PC-3 (cell line): ENCODE measurements around the gene LILRB3. TPM values are rescaled to one million over a fixed set of nuclear protein-coding genes. Genes with fewer than 3 reads are reported as not detected.

Source experiments
- ATAC-seq: fragments of 200-7000 bp; cut with Tn5 transposase; 2 replicates; pipeline ENCODE4 v1.9.1; 2020; ENCODE audit warnings: mild to moderate bottlenecking, moderate library complexity
- BruUV-seq: library from RNA; stranded (reverse); fragments of 400-500 nt; replicated peaks from 2 replicates; lab custom pipeline; 2021; lab: Mats Ljungman, UMichigan
- CTCF ChIA-PET: fragments of 300-600 bp; sonication (Branson Sonifier 250); formaldehyde crosslinking; loops from one replicate; lab custom pipeline; 2022; ENCODE audit warnings: antibody characterized with exemption; lab: Charles Lee
- POLR2A ChIA-PET: fragments of 300-600 bp; sonication (Branson Sonifier 250); formaldehyde crosslinking; loops from one replicate; lab custom pipeline; 2022; ENCODE audit warnings: antibody characterized with exemption; ENCODE audit not compliant: unreplicated experiment; lab: Charles Lee
- DNase-seq: peaks from one replicate; pipeline ENCODE4 v3.0.0-alpha.2; 2015
- H2AFZ ChIP-seq: fragments of 300-600 bp; sonication (generic); 2 replicates; pipeline ENCODE4 v1.6.0; 2016; ENCODE audit warnings: antibody characterized with exemption, low read length
- H3F3A ChIP-seq: fragments of 300-600 bp; sonication (generic); one replicate; pipeline ENCODE4 v1.6.0; 2017; ENCODE audit warnings: antibody characterized with exemption, low read length, control low read depth, mild to moderate bottlenecking; ENCODE audit not compliant: unreplicated experiment
- H3K27ac ChIP-seq: fragments of 300-600 bp; sonication (generic); 2 replicates; pipeline ENCODE4 v1.5.1; 2016; ENCODE audit warnings: mild to moderate bottlenecking, low read length
- H3K27me3 ChIP-seq: fragments of 300-600 bp; sonication (generic); 2 replicates; pipeline ENCODE4 v1.6.1; 2016; ENCODE audit warnings: low read length, mixed read lengths
- H3K36me3 ChIP-seq: fragments of 300-600 bp; sonication (generic); 2 replicates; pipeline ENCODE4 v1.6.1; 2016; ENCODE audit warnings: low read depth, mixed run types, low read length, mixed read lengths
- H3K4me1 ChIP-seq: fragments of 300-600 bp; sonication (generic); 2 replicates; pipeline ENCODE4 v1.5.1; 2016; ENCODE audit warnings: low read length; ENCODE audit not compliant: insufficient read depth
- H3K4me2 ChIP-seq: fragments of 300-600 bp; sonication (generic); 2 replicates; pipeline ENCODE4 v1.6.0; 2016; ENCODE audit warnings: low read length
- H3K4me3 ChIP-seq: fragments of 300-600 bp; sonication (generic); 2 replicates; pipeline ENCODE4 v1.5.1; 2016; ENCODE audit warnings: mild to moderate bottlenecking, low read length, mixed read lengths
- H3K79me2 ChIP-seq: fragments of 300-600 bp; sonication (generic); 2 replicates; pipeline ENCODE4 v1.6.1; 2017; ENCODE audit warnings: low read length, mixed read lengths
- H3K9ac ChIP-seq: fragments of 300-600 bp; sonication (generic); 2 replicates; pipeline ENCODE4 v1.6.0; 2016; ENCODE audit warnings: mild to moderate bottlenecking, low read length
- H3K9me2 ChIP-seq: fragments of 300-600 bp; sonication (generic); replicated peaks from 2 replicates; pipeline ENCODE4 v1.6.1; 2016; ENCODE audit warnings: mixed run types, low read length, mixed read lengths
- H3K9me3 ChIP-seq: fragments of 300-600 bp; sonication (generic); 2 replicates; pipeline ENCODE4 v1.6.1; 2016; ENCODE audit warnings: low read length, mixed read lengths
- H4K20me1 ChIP-seq: fragments of 300-600 bp; sonication (generic); 2 replicates; pipeline ENCODE4 v1.6.1; 2016; ENCODE audit warnings: low read length, mixed read lengths
- CTCF ChIP-seq: fragments of 300-600 bp; sonication (generic); conservative IDR thresholded peaks from 2 replicates; pipeline ENCODE4 v1.5.1; 2017; ENCODE audit warnings: antibody characterized with exemption, low read depth, mild to moderate bottlenecking, low read length
- EZH2 ChIP-seq: fragments of 300-600 bp; sonication (generic); IDR thresholded peaks from one replicate; pipeline ENCODE4 v1.6.1; 2017; ENCODE audit warnings: antibody characterized with exemption, mild to moderate bottlenecking, low read length; ENCODE audit not compliant: unreplicated experiment
- EZH2phosphoT487 ChIP-seq: fragments of 300-600 bp; sonication (generic); IDR thresholded peaks from 2 replicates; pipeline ENCODE4 v1.6.1; 2018; ENCODE audit warnings: mild to moderate bottlenecking, antibody characterized with exemption, low read length, borderline replicate concordance
- intact Hi-C: fragments of 100-400 bp; cut with micrococcal nuclease; formaldehyde crosslinking; loops from 2 replicates; pipeline ENCODE4 v1.9.0; 2023
- total RNA-seq: library from RNA; depleted of rRNA; stranded (reverse); fragments of >200 nt; gene quantifications from 2 replicates; pipeline ENCODE4 v1.2.3, GENCODE V29; 2014

Gene LILRB3
- total RNA-seq, 1 experiment from 2014 or later, result not detected

GRCh38 chr19:54189145-54189734 lies 33.6 kb downstream of the LILRB3 start, which contains the start of gene MBOAT7:
MBOAT7 (minus strand) TSS chr19:54189580; CDS start chr19:54188508, 1,072 bp downstream.
- Histone ChIP-seq H3K27ac (peak within 1 kb of the TSS; percentile 89), H3K36me3 (peaks cover 22% of the 10 kb centered on the region; the same call in 1 of the 2 replicates), H3K27me3 (no peaks in the 10 kb centered on the region), H3K4me1 (peaks cover 19% of the 10 kb centered on the region), H3K79me2 (peaks cover 51% of the 10 kb centered on the region), H4K20me1 (no peaks in the 10 kb centered on the region), H3K9me3 (no peaks in the 10 kb centered on the region), H3K4me3 (peak within 1 kb of the TSS; percentile 74), H3F3A (no peaks in the 10 kb centered on the region), H3K9me2 (no peaks in the 10 kb centered on the region), H3K4me2 (peak within 1 kb of the TSS; percentile 98), H3K9ac (peak within 1 kb of the TSS; percentile 91), H2AFZ (peak within 1 kb of the TSS; percentile 93)
- ChIA-PET CTCF (interaction anchor here (0.7 to 1.6 kb wide), 6 partner anchors 14 to 53 kb away, joined by 3 to 11 read pairs (median 5); partner anchors contain the start of genes CNOT3 and TMC4), POLR2A (interaction anchor here (0.5 to 3.5 kb wide), 17 partner anchors 11 to 1931 kb away, joined by 3 to 22 read pairs (median 5); partner anchors contain the start of genes CNOT3, EPS8L1, LENG1 and LENG8)
- intact Hi-C loops, result loop anchor here (1.0 to 2.0 kb wide), 2 partner anchors 16 to 52 kb away; partner anchors contain the start of genes CNOT3 and TMC4
- TF ChIP-seq CTCF, result peak; percentile 49
- TF ChIP-seq EZH2phosphoT487, result no peak
- TF ChIP-seq EZH2, result no peak
- ATAC-seq (peak; percentile 13), DNase-seq (no peak)
- no TSS peak for BruUV-seq

DNA sequence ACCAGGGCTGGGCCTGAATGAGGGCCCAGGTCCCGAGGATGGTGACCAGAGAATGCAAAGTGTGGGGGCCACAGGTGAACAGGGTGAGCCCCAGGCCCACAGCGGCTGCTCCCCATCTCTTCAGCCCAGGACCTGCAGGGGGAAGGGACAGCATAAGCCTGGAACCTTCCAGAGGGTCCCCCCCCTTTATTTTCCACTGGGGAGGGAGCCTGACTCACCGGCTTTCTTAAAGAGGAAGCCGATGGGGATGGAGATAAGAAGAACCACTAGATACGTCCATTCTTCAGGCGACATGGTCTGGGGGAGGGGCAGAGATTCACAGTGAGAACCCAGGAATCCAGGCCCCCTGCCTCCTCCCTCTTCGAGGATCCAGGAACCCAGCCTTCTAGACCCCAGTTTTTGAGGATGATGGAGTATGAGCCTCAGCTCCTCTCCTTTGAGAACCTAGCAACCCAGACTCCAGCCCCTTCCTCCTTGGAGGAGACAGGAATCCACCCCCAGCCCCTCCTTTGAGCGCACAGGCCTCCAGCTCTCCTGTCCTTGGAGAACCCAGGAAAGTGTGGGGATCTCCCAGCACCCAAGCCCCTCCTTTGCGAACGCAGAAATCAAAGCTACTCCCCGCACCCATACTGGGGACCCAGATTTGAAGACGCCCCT lies 34.5 kb downstream of the LILRB3 start:
- Histone ChIP-seq H3K4me2 (peak overlapping the region; percentile 98), H3K4me1 (peaks cover 19% of the 10 kb centered on the region), H3K36me3 (peaks cover 24% of the 10 kb centered on the region; the same call in 1 of the 2 replicates), H3K9me2 (no peaks in the 10 kb centered on the region), H3K9ac (peak overlapping the region; percentile 91), H2AFZ (peak overlapping the region; percentile 93), H3K79me2 (peaks cover 48% of the 10 kb centered on the region), H3K9me3 (no peaks in the 10 kb centered on the region), H4K20me1 (no peaks in the 10 kb centered on the region), H3K27me3 (no peaks in the 10 kb centered on the region), H3K4me3 (peak overlapping the region; percentile 74), H3K27ac (no peak overlapping the region), H3F3A (no peaks in the 10 kb centered on the region)
- intact Hi-C loops, result loop anchor here (2.0 kb wide), 1 partner anchor 16 kb away; the partner anchor contains the start of gene TMC4
- POLR2A ChIA-PET, result interaction anchor here (0.6 to 2.8 kb wide), 3 partner anchors 11 to 321 kb away, joined by 3 to 22 read pairs (median 7); partner anchors contain the start of gene CNOT3
- CTCF ChIA-PET, result interaction anchor here (0.8 to 1.6 kb wide), 3 partner anchors 13 to 52 kb away, joined by 3 to 11 read pairs (median 4); partner anchors contain the start of genes CNOT3 and TMC4
- ATAC-seq (no peak), DNase-seq (peak; percentile 54)
- TSS peak; percentile 25 for BruUV-seq
- TF ChIP-seq CTCF (no peak), EZH2 (no peak), EZH2phosphoT487 (no peak)
